ENCODE results near the gene ARFGAP2. TPM values are rescaled to one million over a fixed set of nuclear protein-coding genes. Genes with fewer than 3 reads are reported as not detected.

Gene ARFGAP2
- total and polyA plus RNA-seq, 2 donors (not counting 3 experiments of a cell fraction or from before 2014, with no cell fraction given) = 78.9 to 108 TPM

DNA sequence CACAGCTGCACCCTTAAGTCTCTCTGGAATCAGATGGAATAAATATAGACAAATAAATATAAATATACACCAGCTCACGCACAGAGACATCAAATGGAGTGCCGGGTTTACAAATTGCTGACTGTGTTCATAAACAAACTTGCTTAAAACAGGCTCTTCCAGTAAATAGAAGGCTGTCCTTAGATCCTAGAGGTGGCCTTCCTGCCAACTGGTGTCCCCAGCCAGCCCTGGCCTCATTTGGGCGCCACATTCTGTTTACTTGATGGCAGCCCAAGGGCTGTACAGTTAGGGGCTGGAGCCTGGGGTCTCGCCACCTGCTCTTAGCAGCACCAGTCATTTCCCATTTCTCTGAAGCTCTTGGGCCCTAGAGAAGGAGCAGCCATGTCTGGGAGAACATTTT, 20.8 kb downstream of the ARFGAP2 start:
- CTCF ChIA-PET = interaction anchor here (1.0 to 5.1 kb wide), 5 partner anchors 8 to 262 kb away, joined by 3 to 120 read pairs (median 3); no protein-coding TSS in a partner anchor

More for the DNA sequence above, 20.8 kb downstream of the ARFGAP2 start:
- dilution Hi-C loops (cut with MboI; ENCODE audit: extremely low pct_ligation_motif_present, low sequenced_read_pairs) (no loop called here), intact Hi-C loops (cut with micrococcal nuclease) (no loop called here)
- Histone ChIP-seq H3K36me3 (ENCODE audit: control insufficient read depth in 2 of 2, extremely low read depth in 1 of 2, insufficient read depth in 2 of 2, low read length in 2 of 2) (no peaks in the 10 kb centered on the region), H3K4me2 (ENCODE audit: insufficient read depth, low read length) (no peak overlapping the region), H3K4me1 (ENCODE audit: control insufficient read depth, extremely low read depth, insufficient read depth, low read length) (no peaks in the 10 kb centered on the region), H3K79me2 (ENCODE audit: control insufficient read depth, insufficient read depth, low read length) (no peaks in the 10 kb centered on the region), H4K20me1 (replicated peaks; ENCODE audit: control insufficient read depth, extremely low read depth, insufficient read depth, low read length) (no peaks in the 10 kb centered on the region), H3K9me3 (replicated peaks; ENCODE audit: control insufficient read depth, insufficient read depth, low read length) (no peaks in the 10 kb centered on the region), H3K4me3 (replicated peaks in 1 of 3; ENCODE audit: insufficient read depth in 1 of 3, low read depth in 1 of 3, low read length in 3 of 3) (no peak overlapping the region), H3K9ac (replicated peaks; ENCODE audit: extremely low read depth, insufficient read depth, low read length) (no peak overlapping the region), H3K9me1 (replicated peaks; ENCODE audit: control insufficient read depth, extremely low read depth, insufficient read depth, low read length) (no peaks in the 10 kb centered on the region), H3K27ac (ENCODE audit: insufficient read depth, low read depth, low read length) (no peak overlapping the region), H3K27me3 (ENCODE audit: control insufficient read depth in 2 of 2, insufficient read depth in 2 of 2, low read length in 2 of 2) (no peaks in the 10 kb centered on the region), H2AFZ (ENCODE audit: low read depth, low read length) (no peak overlapping the region)
- no peak for TF ChIP-seq MYC (IDR thresholded peaks at IDR 0.05; ENCODE audit: low read depth, low read length)
- TF ChIP-seq POLR2A (IDR thresholded peaks at IDR 0.05; ENCODE audit: low read depth, low read length) = no peak
- TF ChIP-seq FOS (IDR thresholded peaks at IDR 0.05; ENCODE audit: borderline replicate concordance, insufficient read depth, low read length) = no peak
- no peak for TF ChIP-seq EZH2 (IDR thresholded peaks at IDR 0.05; ENCODE audit: borderline replicate concordance, low read depth, low read length, severe bottlenecking)
- TF ChIP-seq MAX (IDR thresholded peaks at IDR 0.05; ENCODE audit: insufficient read depth, insufficient read length) = no peak
- TF ChIP-seq GATA2 (IDR thresholded peaks at IDR 0.05; ENCODE audit: insufficient read depth, insufficient read length, low read depth, low read length) = no peak
- TF ChIP-seq JUN (IDR thresholded peaks at IDR 0.05; ENCODE audit: borderline replicate concordance, insufficient read depth, insufficient read length, low read depth) = no peak
- TF ChIP-seq CTCF (IDR thresholded peaks at IDR 0.05; ENCODE audit: extremely low read depth in 1 of 2, insufficient read depth in 1 of 2, low read depth in 1 of 2, low read length in 2 of 2) = no peak
- no peak for TF ChIP-seq POLR2AphosphoS5 (IDR thresholded peaks at IDR 0.05; ENCODE audit: insufficient read depth, low read depth, low read length)
- DNase-seq (ENCODE audit: low read depth, low spot score) = no peak
- POLR2A ChIA-PET = no interaction called here
- no TSS peak for BruUV-seq (replicated peaks)
- FAIRE-seq = no peak
